Ectodermal cell (in vitro differentiated cells): ENCODE measurements around the gene RTTN.

Experiments
- H3K27ac ChIP-seq: 2 replicates; pipeline ENCODE4 v1.7.0; 2013; ENCODE audit warnings: mild to moderate bottlenecking, low read depth, low read length; ENCODE audit not compliant: insufficient read depth, poor library complexity, severe bottlenecking
- H3K27me3 ChIP-seq: 2 replicates; pipeline ENCODE4 v1.7.0; 2013; ENCODE audit warnings: mild to moderate bottlenecking, low read length; ENCODE audit not compliant: insufficient read depth, control insufficient read depth, poor library complexity, severe bottlenecking
- H3K36me3 ChIP-seq: one replicate; pipeline ENCODE4 v1.7.0; 2013; ENCODE audit warnings: low read length; ENCODE audit not compliant: control insufficient read depth, insufficient read depth
- H3K4me1 ChIP-seq: one replicate; pipeline ENCODE4 v1.7.0; 2013; ENCODE audit warnings: low read length; ENCODE audit not compliant: control insufficient read depth, insufficient read depth
- H3K4me3 ChIP-seq: 2 replicates; pipeline ENCODE4 v1.7.0; 2013; ENCODE audit warnings: low read depth, low read length, control low read depth; ENCODE audit not compliant: insufficient read depth
- H3K9me3 ChIP-seq: 2 replicates; pipeline ENCODE4 v1.7.0; 2013; ENCODE audit warnings: mild to moderate bottlenecking, low read length, moderate library complexity; ENCODE audit not compliant: control insufficient read depth
- WGBS, 2 experiments: methylation state at CpG; one replicate each; pipeline ENCODE4 v1.1.7; 2013; ENCODE audit warnings: missing lambda C conversion rate in 2 of 2; 5-methylcytosine and 5-hydroxymethylcytosine counted together

The RTTN gene

GRCh38 chr18:70036771-70037347 is 168.6 kb downstream of the RTTN start:
- Histone ChIP-seq H3K36me3 (no peaks in the 10 kb centered on the region), H3K27me3 (no peaks in the 10 kb centered on the region), H3K9me3 (no peaks in the 10 kb centered on the region), H3K4me1 (no peaks in the 10 kb centered on the region), H3K27ac (no peak overlapping the region), H3K4me3 (no peak overlapping the region)
- WGBS, 2 experiments, result 94 to 98% methylated on average over 8 of the region's 8 CpGs

- Histone ChIP-seq H3K27ac (no peak overlapping the region), H3K4me3 (no peak overlapping the region), H3K27me3 (no peaks in the 10 kb centered on the region), H3K4me1 (no peaks in the 10 kb centered on the region), H3K36me3 (no peaks in the 10 kb centered on the region), H3K9me3 (no peaks in the 10 kb centered on the region)
- 88 to 92% methylated on average over 2 of the region's 2 CpGs for WGBS, 2 experiments
These were observed 169.3 kb downstream of the RTTN start for GRCh38 chr18:70036168-70036567.

GRCh38 chr18:70031221-70031620 is 174.3 kb downstream of the RTTN start:
- 87 to 100% methylated on average over 1 of the region's 4 CpGs for WGBS, 2 experiments

GRCh38 chr18:70030728-70031127 is 174.8 kb downstream of the RTTN start:
- Histone ChIP-seq H3K27ac (no peak overlapping the region), H3K4me3 (no peak overlapping the region), H3K9me3 (no peaks in the 10 kb centered on the region), H3K36me3 (no peaks in the 10 kb centered on the region), H3K4me1 (no peaks in the 10 kb centered on the region), H3K27me3 (no peaks in the 10 kb centered on the region)
- WGBS, 2 experiments, result 75 to 83% methylated on average over 1 of the region's 1 CpG

More at GRCh38 chr18:70031221-70031620, 174.3 kb downstream of the RTTN start:
- H3K9me3 ChIP-seq, result no peaks in the 10 kb centered on the region
- no peaks in the 10 kb centered on the region for H3K36me3 ChIP-seq
- no peaks in the 10 kb centered on the region for H3K4me1 ChIP-seq
- H3K4me3 ChIP-seq, result no peak overlapping the region
- no peak overlapping the region for H3K27ac ChIP-seq
- H3K27me3 ChIP-seq, result no peaks in the 10 kb centered on the region

GRCh38 chr18:70029163-70029562 is 176.3 kb downstream of the RTTN start:
- no CpG with 5 or more reads among the region's 1 CpG for WGBS, 2 experiments

GRCh38 chr18:70028734-70029133 is 176.8 kb downstream of the RTTN start:
- Histone ChIP-seq H3K27ac (no peak overlapping the region), H3K27me3 (no peaks in the 10 kb centered on the region), H3K4me3 (no peak overlapping the region), H3K36me3 (peaks cover 4% of the 10 kb centered on the region), H3K9me3 (no peaks in the 10 kb centered on the region), H3K4me1 (no peaks in the 10 kb centered on the region)
- WGBS, 2 experiments, result 91 to 95% methylated on average over 3 of the region's 3 CpGs

More at GRCh38 chr18:70029163-70029562, 176.3 kb downstream of the RTTN start:
- H3K4me1 ChIP-seq, result no peaks in the 10 kb centered on the region
- peaks cover 4% of the 10 kb centered on the region for H3K36me3 ChIP-seq
- H3K4me3 ChIP-seq, result no peak overlapping the region
- no peaks in the 10 kb centered on the region for H3K27me3 ChIP-seq
- no peaks in the 10 kb centered on the region for H3K9me3 ChIP-seq
- H3K27ac ChIP-seq, result no peak overlapping the region

GRCh38 chr18:70028084-70028483 is 177.4 kb downstream of the RTTN start:
- Histone ChIP-seq H3K4me1 (no peaks in the 10 kb centered on the region), H3K36me3 (peaks cover 4% of the 10 kb centered on the region), H3K27ac (no peak overlapping the region), H3K9me3 (no peaks in the 10 kb centered on the region), H3K4me3 (no peak overlapping the region), H3K27me3 (no peaks in the 10 kb centered on the region)
- WGBS, 2 experiments, result 89 to 93% methylated on average over 3 of the region's 3 CpGs

- 92 to 93% methylated on average over 5 of the region's 5 CpGs for WGBS, 2 experiments
- H3K4me1 ChIP-seq, result no peaks in the 10 kb centered on the region
- peaks cover 4% of the 10 kb centered on the region for H3K36me3 ChIP-seq
- no peaks in the 10 kb centered on the region for H3K9me3 ChIP-seq
- H3K27ac ChIP-seq, result no peak overlapping the region
- no peak overlapping the region for H3K4me3 ChIP-seq
- H3K27me3 ChIP-seq, result no peaks in the 10 kb centered on the region
These were observed 179.9 kb downstream of the RTTN start for GRCh38 chr18:70025580-70025979.

GRCh38 chr18:70024829-70025228 is 180.7 kb downstream of the RTTN start:
- Histone ChIP-seq H3K4me3 (no peak overlapping the region), H3K4me1 (no peaks in the 10 kb centered on the region), H3K9me3 (no peaks in the 10 kb centered on the region), H3K27me3 (no peaks in the 10 kb centered on the region), H3K36me3 (peaks cover 4% of the 10 kb centered on the region), H3K27ac (no peak overlapping the region)
- 95 to 100% methylated on average over 3 of the region's 3 CpGs for WGBS, 2 experiments

GRCh38 chr18:70024093-70024492 is 181.4 kb downstream of the RTTN start:
- Histone ChIP-seq H3K4me3 (no peak overlapping the region), H3K36me3 (peaks cover 4% of the 10 kb centered on the region)

GRCh38 chr18:70022636-70023035 is 182.9 kb downstream of the RTTN start:
- 92 to 93% methylated on average over 3 of the region's 3 CpGs for WGBS, 2 experiments
- Histone ChIP-seq H3K9me3 (no peaks in the 10 kb centered on the region), H3K4me1 (no peaks in the 10 kb centered on the region), H3K4me3 (no peak overlapping the region), H3K27me3 (no peaks in the 10 kb centered on the region), H3K27ac (no peak overlapping the region), H3K36me3 (peaks cover 4% of the 10 kb centered on the region)

More at GRCh38 chr18:70024093-70024492, 181.4 kb downstream of the RTTN start:
- H3K27ac ChIP-seq, result no peak overlapping the region
- H3K27me3 ChIP-seq, result no peaks in the 10 kb centered on the region
- H3K9me3 ChIP-seq, result no peaks in the 10 kb centered on the region
- no peaks in the 10 kb centered on the region for H3K4me1 ChIP-seq
- WGBS, 2 experiments, result 87 to 97% methylated on average over 2 of the region's 2 CpGs
